LHCN-M2 (cell line): Measurements from ENCODE around the gene SIX4. TPM values are rescaled to one million over a fixed set of nuclear protein-coding genes. Genes with fewer than 3 reads are reported as not detected.

Source experiments
- DNase-seq: peaks from one replicate; pipeline ENCODE4 v3.0.0-alpha.2; 2012; ENCODE audit warnings: low read depth
- total RNA-seq: library from RNA; depleted of rRNA; stranded (reverse); fragments of >200 nt; gene quantifications from 2 replicates; pipeline ENCODE4 v1.2.3, GENCODE V29; 2014; rRNA removed

Gene SIX4
- total RNA-seq, 1 experiment from 2014 or later = 29.2 TPM

DNA sequence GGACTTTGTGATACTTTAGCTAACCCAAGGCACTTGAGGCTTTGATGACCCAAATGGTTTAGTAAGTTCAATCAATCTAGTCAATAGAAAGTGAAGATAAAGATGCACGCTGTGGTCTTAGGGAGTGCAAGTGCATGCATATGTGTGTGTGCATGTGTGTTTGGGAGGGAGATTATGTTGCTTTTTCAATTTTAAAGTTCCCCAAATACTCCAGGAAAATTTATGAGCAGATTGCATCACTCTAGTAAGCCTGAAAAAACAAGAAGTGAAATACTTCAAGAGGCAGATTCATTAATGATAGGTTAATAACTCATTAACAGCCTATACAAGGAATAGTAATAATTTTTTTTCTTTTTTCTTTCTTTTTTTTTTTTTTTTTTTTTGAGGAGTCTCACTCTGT lies 62.4 kb downstream of the SIX4 start:
- no peak for DNase-seq

Other genes with a start within 250 kb of the SIX4 start
- 1.2 and 1.4 TPM in 2 replicates for gene C14orf39, start 238.3 kb downstream of the SIX4 start, total RNA-seq
- not detected in 2 replicates for gene SIX6, start 215.2 kb downstream of the SIX4 start, total RNA-seq
- 156 and 183 TPM in 2 replicates for gene SIX1, start 74.9 kb downstream of the SIX4 start, total RNA-seq
- gene MNAT1, start 10.4 kb upstream of the SIX4 start, total RNA-seq = 56.5 and 77.8 TPM in 2 replicates